ENCODE results near the gene HMGA1.

HMGA1 gene

GRCh38 chr6:34207695-34208443, 28.8 kb upstream of the HMGA1 start:
- no peaks in the 10 kb centered on the region for H3K9me3 Mint-ChIP-seq
- H3K36me3 Mint-ChIP-seq, result no peaks in the 10 kb centered on the region
- H3K27ac Mint-ChIP-seq, result peak overlapping the region; percentile 53
- peaks cover 11% of the 10 kb centered on the region for H3K4me1 Mint-ChIP-seq
- H3K4me3 Mint-ChIP-seq, result no peak overlapping the region
- no peaks in the 10 kb centered on the region for H3K27me3 Mint-ChIP-seq

DNA sequence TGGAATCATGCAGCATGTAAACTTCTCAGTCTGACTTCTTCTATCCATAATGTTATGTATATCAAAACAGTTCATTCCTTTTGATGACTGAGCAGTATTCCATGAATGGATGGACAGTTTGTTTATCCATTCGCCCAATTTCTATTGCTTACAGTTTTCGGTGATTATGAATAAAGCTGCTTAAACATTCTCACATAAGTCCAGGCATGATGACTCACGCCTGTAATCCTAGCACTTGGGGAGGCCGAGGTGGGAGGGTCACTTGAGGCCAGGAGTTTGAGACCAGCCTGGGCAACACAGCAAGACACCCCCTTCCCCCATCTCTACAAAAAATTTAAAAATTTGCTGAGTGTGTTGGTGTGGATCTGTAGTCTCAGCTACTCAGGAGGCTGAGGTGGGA, 22.9 kb upstream of the HMGA1 start:
- Mint-ChIP-seq H3K4me3 (no peak overlapping the region), H3K4me1 (peaks cover 6% of the 10 kb centered on the region), H3K9me3 (no peaks in the 10 kb centered on the region), H3K36me3 (no peaks in the 10 kb centered on the region), H3K27me3 (no peaks in the 10 kb centered on the region), H3K27ac (no peak overlapping the region)

- Mint-ChIP-seq H3K27me3 (no peaks in the 10 kb centered on the region), H3K4me1 (peaks cover 19% of the 10 kb centered on the region), H3K4me3 (no peak overlapping the region), H3K9me3 (no peaks in the 10 kb centered on the region), H3K27ac (no peak overlapping the region), H3K36me3 (no peaks in the 10 kb centered on the region)
These were observed 18.0 kb upstream of the HMGA1 start for GRCh38 chr6:34218691-34219090.

DNA sequence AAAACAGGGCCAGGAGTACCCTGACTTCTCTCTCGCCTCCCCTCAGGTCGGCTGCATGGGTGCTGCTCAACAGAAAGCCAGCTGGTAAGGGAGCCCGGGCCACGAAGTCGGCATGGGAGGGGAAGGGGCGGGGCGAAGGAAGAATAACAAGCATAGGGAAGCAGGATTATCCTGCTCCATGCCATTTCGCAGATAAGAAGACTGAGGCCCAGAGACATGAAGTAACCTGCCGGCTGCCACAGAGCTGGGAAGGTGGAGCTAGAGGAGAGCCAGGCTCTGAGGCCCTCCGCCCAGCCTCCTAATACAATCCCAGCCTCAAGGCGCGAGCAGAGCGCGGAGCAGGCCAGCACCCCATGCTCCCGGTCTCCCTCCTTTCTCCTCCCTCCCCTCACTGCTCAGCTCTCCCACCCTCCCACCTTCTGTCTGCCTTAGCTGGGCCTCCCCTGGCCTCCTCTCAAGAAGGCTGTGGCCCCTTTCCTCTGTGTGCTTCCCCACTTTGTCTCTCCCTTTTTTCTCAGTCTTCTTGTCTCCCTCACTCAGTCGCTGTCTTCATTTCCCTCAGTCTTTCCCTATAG, 13.2 kb upstream of the HMGA1 start:
- Mint-ChIP-seq H3K9me3 (no peaks in the 10 kb centered on the region), H3K4me1 (peaks cover 37% of the 10 kb centered on the region), H3K27ac (peak overlapping the region; percentile 97), H3K4me3 (peak overlapping the region; percentile 62), H3K27me3 (no peaks in the 10 kb centered on the region), H3K36me3 (no peaks in the 10 kb centered on the region)

GRCh38 chr6:34223956-34224940, 12.4 kb upstream of the HMGA1 start:
- Mint-ChIP-seq H3K27ac (peak overlapping the region; percentile 97), H3K9me3 (no peaks in the 10 kb centered on the region), H3K36me3 (no peaks in the 10 kb centered on the region), H3K4me3 (peak overlapping the region; percentile 62), H3K4me1 (peaks cover 32% of the 10 kb centered on the region), H3K27me3 (no peaks in the 10 kb centered on the region)

DNA sequence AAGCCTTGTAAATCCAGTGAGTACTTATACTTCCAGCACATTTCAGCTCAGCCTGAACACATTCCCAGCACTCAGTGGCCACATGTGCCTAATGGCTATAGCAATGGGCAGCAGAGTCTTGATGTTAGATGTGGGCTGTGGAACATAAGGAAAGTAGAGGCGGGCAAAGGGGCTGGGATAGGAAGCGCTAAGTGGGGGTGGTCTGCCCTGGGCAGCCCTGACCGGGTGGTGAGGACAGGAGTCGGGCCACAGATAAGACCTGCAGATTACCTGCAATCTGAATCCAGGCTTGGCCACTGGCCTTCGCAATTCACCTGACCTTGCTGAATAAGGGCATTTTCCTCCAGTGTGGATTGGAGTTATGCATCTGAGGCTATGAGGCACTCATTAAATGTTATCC, 11.1 kb upstream of the HMGA1 start:
- Mint-ChIP-seq H3K4me3 (no peak overlapping the region), H3K9me3 (no peaks in the 10 kb centered on the region), H3K4me1 (peaks cover 34% of the 10 kb centered on the region), H3K27ac (no peak overlapping the region), H3K27me3 (no peaks in the 10 kb centered on the region), H3K36me3 (no peaks in the 10 kb centered on the region)

GRCh38 chr6:34226066-34226465, 10.6 kb upstream of the HMGA1 start:
- H3K4me1 Mint-ChIP-seq, result peaks cover 34% of the 10 kb centered on the region
- no peaks in the 10 kb centered on the region for H3K27me3 Mint-ChIP-seq
- H3K27ac Mint-ChIP-seq, result peak overlapping the region; percentile 23
- H3K4me3 Mint-ChIP-seq, result no peak overlapping the region
- no peaks in the 10 kb centered on the region for H3K36me3 Mint-ChIP-seq
- H3K9me3 Mint-ChIP-seq, result no peaks in the 10 kb centered on the region

GRCh38 chr6:34226731-34227586, 9.7 kb upstream of the HMGA1 start:
- no peaks in the 10 kb centered on the region for H3K27me3 Mint-ChIP-seq

GRCh38 chr6:34227761-34228421, 8.8 kb upstream of the HMGA1 start:
- Mint-ChIP-seq H3K27me3 (no peaks in the 10 kb centered on the region), H3K36me3 (no peaks in the 10 kb centered on the region), H3K4me3 (no peak overlapping the region), H3K9me3 (no peaks in the 10 kb centered on the region), H3K27ac (peak overlapping the region; percentile 12), H3K4me1 (peaks cover 32% of the 10 kb centered on the region)

More at GRCh38 chr6:34226731-34227586, 9.7 kb upstream of the HMGA1 start:
- H3K27ac Mint-ChIP-seq, result peak overlapping the region; percentile 76
- H3K36me3 Mint-ChIP-seq, result no peaks in the 10 kb centered on the region
- no peak overlapping the region for H3K4me3 Mint-ChIP-seq
- no peaks in the 10 kb centered on the region for H3K9me3 Mint-ChIP-seq
- peaks cover 34% of the 10 kb centered on the region for H3K4me1 Mint-ChIP-seq

- Mint-ChIP-seq H3K27me3 (no peaks in the 10 kb centered on the region), H3K4me1 (peaks cover 24% of the 10 kb centered on the region), H3K9me3 (no peaks in the 10 kb centered on the region), H3K4me3 (no peak overlapping the region), H3K27ac (no peak overlapping the region), H3K36me3 (no peaks in the 10 kb centered on the region)
These were observed 6.8 kb upstream of the HMGA1 start for GRCh38 chr6:34229877-34230276.

- no peaks in the 10 kb centered on the region for H3K36me3 Mint-ChIP-seq
- no peaks in the 10 kb centered on the region for H3K9me3 Mint-ChIP-seq
- H3K4me1 Mint-ChIP-seq, result peaks cover 23% of the 10 kb centered on the region
- no peak overlapping the region for H3K4me3 Mint-ChIP-seq
- no peak overlapping the region for H3K27ac Mint-ChIP-seq
- H3K27me3 Mint-ChIP-seq, result no peaks in the 10 kb centered on the region
These were observed 5.9 kb upstream of the HMGA1 start for GRCh38 chr6:34230653-34231371.

DNA sequence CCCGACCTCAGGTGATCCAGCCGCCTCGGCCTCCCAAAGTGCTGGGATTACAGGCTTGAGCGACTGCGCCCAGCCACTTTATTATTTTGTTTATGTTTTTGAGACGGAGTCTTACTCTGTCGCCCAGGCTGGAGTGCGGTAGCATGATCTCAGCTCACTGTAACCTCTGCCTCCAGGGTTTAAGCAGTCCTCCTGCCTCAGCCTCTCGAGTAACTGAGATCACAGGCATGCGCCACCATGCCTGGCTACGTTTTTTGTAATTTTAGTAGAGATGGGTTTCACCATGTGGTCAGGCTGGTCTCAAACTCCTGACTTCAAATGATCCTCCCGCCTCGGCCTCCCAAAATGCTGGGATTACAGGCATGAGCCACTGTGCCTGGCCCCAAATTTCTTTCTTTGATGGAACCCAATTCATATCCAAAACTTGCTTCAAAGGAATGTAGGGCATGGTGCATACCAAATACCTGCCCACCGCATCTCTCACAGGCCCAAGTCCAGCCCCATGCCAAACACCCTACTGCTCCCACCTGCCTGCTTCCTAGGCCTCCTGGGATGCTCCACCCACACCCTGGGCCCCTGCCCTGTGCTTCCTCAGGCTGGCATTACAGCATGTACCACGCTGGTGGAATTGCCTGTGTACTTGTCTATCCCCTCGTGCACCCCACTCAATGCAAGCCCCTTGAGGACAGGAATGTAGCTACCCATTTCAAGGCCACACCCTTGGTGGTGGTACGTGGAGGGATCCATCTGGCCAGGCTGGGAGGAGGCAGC, 4.9 kb upstream of the HMGA1 start:
- Mint-ChIP-seq H3K36me3 (no peaks in the 10 kb centered on the region), H3K27ac (no peak overlapping the region), H3K4me3 (no peak overlapping the region), H3K9me3 (no peaks in the 10 kb centered on the region), H3K27me3 (no peaks in the 10 kb centered on the region), H3K4me1 (peaks cover 27% of the 10 kb centered on the region)

DNA sequence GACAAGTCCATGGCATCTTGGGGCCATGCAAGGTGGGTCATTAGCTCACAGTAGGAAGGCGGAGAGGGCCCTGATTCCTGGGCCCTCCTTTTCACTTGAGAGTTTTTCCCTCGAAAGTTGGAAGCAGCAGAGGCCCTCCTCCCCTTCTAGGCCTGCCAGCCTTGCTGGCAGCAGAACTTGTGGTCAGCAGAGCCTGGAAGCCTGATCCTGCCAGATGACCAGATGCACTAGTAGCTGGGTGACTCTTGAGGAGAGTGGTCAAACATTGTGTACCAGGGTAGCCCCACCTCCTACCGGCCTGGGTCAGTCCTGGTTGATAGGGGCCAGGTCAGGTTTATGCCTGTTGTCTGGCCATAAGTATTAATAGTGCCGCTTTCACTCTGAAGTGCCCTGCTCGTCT, 3.8 kb upstream of the HMGA1 start:
- H3K4me1 Mint-ChIP-seq, result peaks cover 17% of the 10 kb centered on the region
- H3K4me3 Mint-ChIP-seq, result no peak overlapping the region
- H3K27ac Mint-ChIP-seq, result no peak overlapping the region
- H3K36me3 Mint-ChIP-seq, result no peaks in the 10 kb centered on the region
- H3K27me3 Mint-ChIP-seq, result no peaks in the 10 kb centered on the region
- no peaks in the 10 kb centered on the region for H3K9me3 Mint-ChIP-seq

Data from activated naive CD4-positive, alpha-beta T cell treated with anti-CD3 and anti-CD28 coated beads, Interleukin-2, amount 50 U/mL, for 24 hours (primary cell).